NCI-H2196 treated with DMSO at 0.1 percent for 48 hours (cell line): ENCODE measurements around the gene NR3C2.

ENCODE experiments used
- DNase-seq: peaks from one replicate; lab custom pipeline; 2025; ENCODE audit not compliant: unreplicated experiment; lab: John Stamatoyannopoulos, UW

The NR3C2 gene

GRCh38 chr4:148059617-148060180, 382.5 kb downstream of the NR3C2 start:
- no peak for DNase-seq

- no peak for DNase-seq
These were observed 384.0 kb downstream of the NR3C2 start for GRCh38 chr4:148057984-148058859.

- no peak for DNase-seq
These were observed 384.7 kb downstream of the NR3C2 start for GRCh38 chr4:148057516-148057915.

DNA sequence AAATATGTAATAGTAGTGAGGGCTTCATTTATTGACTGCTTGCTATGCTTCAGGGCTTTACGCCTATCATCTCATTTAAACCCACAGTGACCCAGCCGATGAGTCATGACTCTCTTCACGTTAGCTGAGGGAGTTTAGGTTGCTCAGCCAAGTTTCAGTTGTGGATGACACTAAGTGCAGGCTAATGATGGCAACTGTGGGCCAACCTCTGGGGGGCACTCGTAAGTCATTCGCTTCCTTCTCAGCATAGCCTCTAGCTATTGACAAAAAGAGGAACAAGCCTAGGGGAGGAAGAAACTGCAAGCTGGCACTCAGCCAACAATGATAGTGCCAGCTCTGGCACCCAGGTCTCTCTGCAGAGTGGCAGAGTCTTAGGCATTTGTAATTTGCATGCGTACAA, 385.3 kb downstream of the NR3C2 start:
- DNase-seq: no peak

GRCh38 chr4:148055844-148056243, 386.4 kb downstream of the NR3C2 start:
- DNase-seq: no peak

DNA sequence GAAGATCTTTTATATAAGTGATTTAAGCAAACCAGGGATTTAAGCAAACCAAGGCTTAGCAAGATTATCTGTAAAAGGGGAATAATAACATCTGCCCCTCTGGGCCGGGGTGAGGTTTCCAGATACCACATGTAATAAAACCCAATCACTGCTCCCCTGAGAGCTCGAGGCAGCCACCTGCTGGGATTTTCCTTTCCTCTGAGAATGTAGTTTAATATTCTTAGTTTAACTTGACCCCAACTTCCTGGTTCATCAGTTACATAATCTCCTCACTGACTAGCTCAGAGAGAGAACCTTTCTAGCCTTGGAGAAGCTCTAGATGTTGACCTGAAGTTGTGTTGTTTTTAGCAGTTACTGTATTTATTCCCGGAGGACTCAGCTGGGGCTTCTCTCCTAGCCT, 387.9 kb downstream of the NR3C2 start:
- no peak for DNase-seq

GRCh38 chr4:148053298-148054003, 388.8 kb downstream of the NR3C2 start:
- no peak for DNase-seq

- DNase-seq: no peak
These were observed 389.8 kb downstream of the NR3C2 start for GRCh38 chr4:148052448-148052847.

DNA sequence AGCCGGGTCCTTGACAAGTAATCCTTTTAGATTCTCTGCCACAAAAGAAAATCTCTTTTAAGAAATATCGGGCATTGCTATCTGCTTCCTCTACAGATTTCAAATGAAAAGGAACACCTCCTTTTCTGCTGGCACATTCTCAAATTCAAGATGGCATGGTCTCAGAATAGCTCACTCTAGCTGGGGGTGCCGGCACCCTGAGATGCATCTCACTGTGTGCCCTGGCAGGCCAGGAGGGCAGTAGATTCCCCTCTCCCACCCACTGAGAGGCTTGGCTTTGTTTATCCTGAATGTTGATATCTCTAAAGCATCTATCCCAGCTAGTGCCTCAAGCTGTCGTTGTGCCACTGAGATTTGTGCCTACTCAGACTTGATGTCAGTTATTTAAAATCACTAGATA, 390.8 kb downstream of the NR3C2 start:
- DNase-seq: no peak

GRCh38 chr4:148048598-148048997, 393.6 kb downstream of the NR3C2 start:
- DNase-seq: no peak

GRCh38 chr4:148044912-148045352, 397.3 kb downstream of the NR3C2 start:
- DNase-seq: no peak

- DNase-seq: no peak
These were observed 397.9 kb downstream of the NR3C2 start for GRCh38 chr4:148044089-148044911.

DNA sequence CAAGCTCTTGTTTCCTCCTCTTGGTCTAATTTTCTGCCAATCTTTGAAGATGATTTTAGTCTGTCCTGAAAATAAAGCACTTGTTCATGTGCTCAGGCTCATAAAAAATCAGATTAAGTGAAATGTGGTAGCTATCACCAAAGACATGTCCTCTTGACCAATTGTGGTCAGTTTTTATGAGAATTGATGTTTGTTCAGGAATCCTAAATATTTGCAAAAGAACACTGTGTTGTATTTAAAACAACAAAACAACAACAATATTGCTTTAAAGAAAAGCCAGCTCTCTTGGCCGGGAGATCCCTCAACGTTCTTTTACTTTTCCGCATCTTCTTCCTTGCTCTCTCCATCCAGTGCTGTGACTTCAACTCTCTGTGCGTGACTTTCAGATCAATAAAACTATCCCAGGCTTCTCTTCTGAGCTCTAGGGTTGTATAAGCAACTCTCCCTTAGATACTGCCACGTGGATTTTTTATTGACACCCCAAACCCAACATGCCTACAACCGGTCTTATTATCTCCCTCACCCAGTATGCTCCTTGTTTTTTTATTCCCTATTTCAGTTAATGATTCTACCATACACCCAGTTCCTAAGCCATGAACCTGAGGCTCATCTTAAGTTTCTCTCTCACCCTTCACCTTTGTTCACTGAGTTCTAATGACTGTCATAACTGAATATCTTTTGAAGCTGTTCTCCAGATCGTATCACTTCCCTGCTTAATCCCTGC, 400.4 kb downstream of the NR3C2 start:
- no peak for DNase-seq

- DNase-seq: no peak
These were observed 407.4 kb downstream of the NR3C2 start for GRCh38 chr4:148034813-148035212.

DNA sequence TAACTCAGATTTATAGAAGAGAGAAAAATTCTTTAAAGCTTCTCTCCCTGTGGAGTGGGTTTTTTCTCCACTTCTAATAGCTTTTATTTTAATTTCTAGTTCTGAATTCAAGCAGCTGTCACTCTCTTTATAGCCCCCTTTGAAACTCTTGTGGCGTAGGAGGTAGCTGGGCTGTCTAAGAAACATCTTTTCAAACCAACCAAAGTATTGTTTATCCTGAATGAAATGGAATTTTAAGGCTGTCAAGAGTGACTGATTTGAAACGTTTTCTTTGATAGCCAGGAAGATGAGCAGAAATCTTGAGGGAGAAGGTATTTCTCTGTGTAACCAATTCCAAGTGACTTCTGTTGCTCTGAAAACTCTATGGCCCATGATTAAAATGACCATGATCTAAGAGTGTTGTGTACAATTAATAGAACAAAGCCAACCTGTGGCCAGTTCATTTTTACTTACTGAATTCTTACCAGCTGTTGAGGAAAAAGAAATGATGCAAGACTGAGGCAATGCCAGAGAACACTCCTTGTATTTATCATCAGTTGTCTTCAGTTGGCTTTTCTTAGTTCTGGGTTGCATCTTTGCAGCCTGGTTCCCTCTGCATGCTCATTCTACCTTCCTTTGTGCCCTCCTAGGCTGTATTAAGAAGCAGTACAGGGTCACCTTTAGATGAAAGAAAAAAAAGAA, 411.9 kb downstream of the NR3C2 start:
- DNase-seq: no peak

- DNase-seq: no peak
These were observed 412.4 kb downstream of the NR3C2 start for GRCh38 chr4:148029781-148030180.
